ENCODE data around the gene SLC6A20.

The SLC6A20 gene

DNA sequence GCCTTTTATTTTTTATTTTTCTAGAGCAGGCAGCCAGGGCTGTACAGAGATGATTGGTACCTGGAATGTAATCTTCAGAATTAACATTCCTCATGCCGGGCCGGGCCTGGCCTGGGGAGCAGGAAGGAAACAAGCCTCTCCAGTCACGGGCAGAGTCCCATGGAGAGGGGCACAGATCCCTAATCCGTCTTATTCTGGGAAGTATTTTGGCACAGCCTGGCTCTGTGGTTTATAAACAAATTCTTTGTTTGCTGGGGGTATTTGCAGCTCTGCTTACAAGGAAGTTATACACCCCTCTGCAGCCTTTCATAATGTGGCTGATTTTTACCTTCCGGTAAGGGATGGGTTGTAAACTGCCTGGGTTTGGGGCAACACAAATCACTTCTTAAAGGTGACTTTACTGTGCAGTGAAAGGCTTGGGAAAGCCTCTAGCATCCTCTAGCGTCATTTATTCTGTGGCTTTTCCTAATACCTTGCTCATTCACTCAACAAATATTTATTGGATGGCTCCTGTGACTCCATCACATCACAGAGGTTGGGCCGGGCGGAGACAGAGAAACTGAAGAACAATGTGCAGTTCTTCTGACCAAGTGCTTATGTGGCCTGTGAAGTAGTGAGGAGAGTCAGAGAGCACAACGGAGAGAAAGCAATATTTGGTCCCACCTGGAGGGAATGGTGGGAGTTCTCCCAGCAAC lies 2.7 kb downstream of the SLC6A20 start:
- H3K27ac ChIP-seq (ENCODE audit: low read length), result no peak overlapping the region
- no peak overlapping the region for H2AFZ ChIP-seq (ENCODE audit: low read depth, low read length)
- DNase-seq (peak; percentile 2), ATAC-seq (ENCODE audit: insufficient read depth, low read depth) (no peak)
- no peak for TF ChIP-seq CTCF (IDR thresholded peaks at IDR 0.05; ENCODE audit: borderline replicate concordance, extremely low read depth, low read length, poor library complexity, severe bottlenecking)
- TF ChIP-seq EZH2 (IDR thresholded peaks at IDR 0.05; ENCODE audit: borderline replicate concordance, low read depth, low read length, severe bottlenecking), result no peak
- no peak overlapping the region for H3K4me3 ChIP-seq (ENCODE audit: low read depth in 1 of 2, low read length in 2 of 2)
- no peaks in the 10 kb centered on the region for H4K20me1 ChIP-seq (ENCODE audit: insufficient read depth, low read length)
- H3K9ac ChIP-seq (ENCODE audit: low read depth, low read length), result no peak overlapping the region
- peaks cover 7% of the 10 kb centered on the region for H3K4me1 ChIP-seq (ENCODE audit: insufficient read depth, low read length)
- H3K4me2 ChIP-seq (ENCODE audit: insufficient read depth, low read length), result no peak overlapping the region
- H3K36me3 ChIP-seq (ENCODE audit: insufficient read depth, low read length), result no peaks in the 10 kb centered on the region
- H3K27me3 ChIP-seq (ENCODE audit: insufficient read depth, low read length, poor library complexity), result no peaks in the 10 kb centered on the region
- H3K79me2 ChIP-seq (ENCODE audit: insufficient read depth, low read length), result no peaks in the 10 kb centered on the region
- peaks cover 6% of the 10 kb centered on the region for H3K9me3 ChIP-seq (ENCODE audit: insufficient read depth, low read length, severe bottlenecking)

DNA sequence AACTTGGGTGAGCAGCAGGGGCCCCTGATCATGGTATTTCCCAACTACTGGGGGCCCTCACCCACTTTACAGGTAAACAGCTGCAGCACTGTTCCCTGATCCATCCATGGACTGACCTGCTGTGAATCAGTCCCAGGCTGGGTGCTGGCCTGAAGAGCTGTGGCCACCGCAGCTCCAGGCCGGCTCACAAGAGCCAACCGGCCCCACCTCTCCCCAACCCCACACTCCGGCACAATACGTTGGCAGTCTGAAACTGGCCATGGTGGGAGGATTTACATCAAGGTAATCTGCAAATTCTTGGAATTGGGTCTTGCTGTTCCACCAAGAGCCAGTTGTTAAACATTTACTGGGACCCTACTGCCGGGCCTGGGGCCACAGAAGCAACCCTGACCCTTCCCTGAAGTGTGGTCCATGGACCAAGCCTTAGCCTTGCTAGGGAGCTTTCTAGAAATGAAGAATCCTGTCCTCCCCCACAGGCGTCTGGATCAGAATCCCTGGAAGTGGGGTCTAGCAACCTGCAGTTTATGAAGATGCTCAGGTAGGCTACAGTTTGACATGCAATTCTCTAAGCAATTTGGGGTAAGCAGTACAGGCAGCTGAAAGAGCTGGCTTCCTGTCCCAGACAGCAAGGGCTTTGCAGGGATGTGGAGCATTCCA lies 3.7 kb downstream of the SLC6A20 start:
- no peak overlapping the region for H3K9ac ChIP-seq (ENCODE audit: low read depth, low read length)
- peaks cover 7% of the 10 kb centered on the region for H3K4me1 ChIP-seq (ENCODE audit: insufficient read depth, low read length)
- peaks cover 6% of the 10 kb centered on the region for H3K9me3 ChIP-seq (ENCODE audit: insufficient read depth, low read length, severe bottlenecking)
- ATAC-seq (ENCODE audit: insufficient read depth, low read depth) (no peak), DNase-seq (peak; percentile 2)
- no peak overlapping the region for H3K4me2 ChIP-seq (ENCODE audit: insufficient read depth, low read length)
- H3K27ac ChIP-seq (ENCODE audit: low read length), result no peak overlapping the region
- no peak overlapping the region for H3K4me3 ChIP-seq (ENCODE audit: low read depth in 1 of 2, low read length in 2 of 2)
- no peak overlapping the region for H2AFZ ChIP-seq (ENCODE audit: low read depth, low read length)
- no peaks in the 10 kb centered on the region for H4K20me1 ChIP-seq (ENCODE audit: insufficient read depth, low read length)
- no peaks in the 10 kb centered on the region for H3K36me3 ChIP-seq (ENCODE audit: insufficient read depth, low read length)
- H3K79me2 ChIP-seq (ENCODE audit: insufficient read depth, low read length), result no peaks in the 10 kb centered on the region
- TF ChIP-seq CTCF (IDR thresholded peaks at IDR 0.05; ENCODE audit: borderline replicate concordance, extremely low read depth, low read length, poor library complexity, severe bottlenecking) (no peak), EZH2 (IDR thresholded peaks at IDR 0.05; ENCODE audit: borderline replicate concordance, low read depth, low read length, severe bottlenecking) (no peak)
- H3K27me3 ChIP-seq (ENCODE audit: insufficient read depth, low read length, poor library complexity), result no peaks in the 10 kb centered on the region

GRCh38 chr3:45792036-45792435 lies 4.3 kb downstream of the SLC6A20 start:
- DNase-seq (peak; percentile 1), ATAC-seq (ENCODE audit: insufficient read depth, low read depth) (no peak)
- no peak overlapping the region for H2AFZ ChIP-seq (ENCODE audit: low read depth, low read length)
- no peak overlapping the region for H3K4me2 ChIP-seq (ENCODE audit: insufficient read depth, low read length)
- H3K36me3 ChIP-seq (ENCODE audit: insufficient read depth, low read length), result no peaks in the 10 kb centered on the region
- TF ChIP-seq CTCF (IDR thresholded peaks at IDR 0.05; ENCODE audit: borderline replicate concordance, extremely low read depth, low read length, poor library complexity, severe bottlenecking) (no peak), EZH2 (IDR thresholded peaks at IDR 0.05; ENCODE audit: borderline replicate concordance, low read depth, low read length, severe bottlenecking) (no peak)
- H3K9ac ChIP-seq (ENCODE audit: low read depth, low read length), result no peak overlapping the region
- H3K27me3 ChIP-seq (ENCODE audit: insufficient read depth, low read length, poor library complexity), result no peaks in the 10 kb centered on the region
- H4K20me1 ChIP-seq (ENCODE audit: insufficient read depth, low read length), result no peaks in the 10 kb centered on the region
- H3K4me3 ChIP-seq (ENCODE audit: low read depth in 1 of 2, low read length in 2 of 2), result no peak overlapping the region
- no peak overlapping the region for H3K27ac ChIP-seq (ENCODE audit: low read length)
- H3K79me2 ChIP-seq (ENCODE audit: insufficient read depth, low read length), result no peaks in the 10 kb centered on the region
- peaks cover 6% of the 10 kb centered on the region for H3K9me3 ChIP-seq (ENCODE audit: insufficient read depth, low read length, severe bottlenecking)
- H3K4me1 ChIP-seq (ENCODE audit: insufficient read depth, low read length), result peaks cover 7% of the 10 kb centered on the region
